DND-41 (cell line): ENCODE measurements around the gene EIF4ENIF1.

Experiments used
- EZH2 ChIP-seq: IDR thresholded peaks from 3 replicates; pipeline ENCODE4 v1.6.1; 2012; ENCODE audit warnings: borderline replicate concordance, low read depth, mild to moderate bottlenecking, moderate library complexity, low read length, inconsistent platforms; ENCODE audit not compliant: severe bottlenecking
- TF ChIP-seq, protein P1 (sequence below): IDR thresholded peaks from 2 replicates; pipeline ENCODE4 v1.5.1; 2012; ENCODE audit warnings: borderline replicate concordance, low read length, moderate library complexity, mild to moderate bottlenecking; ENCODE audit not compliant: poor library complexity, severe bottlenecking; ENCODE audit errors: extremely low read depth

DNA sequence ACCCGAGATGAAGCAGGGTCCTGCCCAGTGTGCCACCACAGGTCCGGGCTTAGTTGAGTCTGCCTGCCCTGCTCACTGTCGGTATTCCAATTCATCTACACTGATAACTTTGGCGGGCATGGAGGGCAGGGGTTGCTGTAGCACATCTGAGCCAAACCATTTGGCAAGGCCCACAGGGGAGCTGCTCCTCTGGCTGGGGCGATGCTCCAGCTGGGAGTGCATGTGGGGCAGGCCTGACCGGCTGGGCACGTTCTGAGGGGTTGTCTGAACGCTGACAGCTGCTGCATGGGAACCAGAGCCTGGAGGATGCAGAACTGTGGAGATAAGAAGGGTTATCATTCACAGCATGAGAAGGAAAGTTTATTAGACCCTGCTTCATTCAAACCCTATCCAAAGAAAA lies 49.8 kb downstream of the EIF4ENIF1 start:
- TF ChIP-seq, protein P1, sequence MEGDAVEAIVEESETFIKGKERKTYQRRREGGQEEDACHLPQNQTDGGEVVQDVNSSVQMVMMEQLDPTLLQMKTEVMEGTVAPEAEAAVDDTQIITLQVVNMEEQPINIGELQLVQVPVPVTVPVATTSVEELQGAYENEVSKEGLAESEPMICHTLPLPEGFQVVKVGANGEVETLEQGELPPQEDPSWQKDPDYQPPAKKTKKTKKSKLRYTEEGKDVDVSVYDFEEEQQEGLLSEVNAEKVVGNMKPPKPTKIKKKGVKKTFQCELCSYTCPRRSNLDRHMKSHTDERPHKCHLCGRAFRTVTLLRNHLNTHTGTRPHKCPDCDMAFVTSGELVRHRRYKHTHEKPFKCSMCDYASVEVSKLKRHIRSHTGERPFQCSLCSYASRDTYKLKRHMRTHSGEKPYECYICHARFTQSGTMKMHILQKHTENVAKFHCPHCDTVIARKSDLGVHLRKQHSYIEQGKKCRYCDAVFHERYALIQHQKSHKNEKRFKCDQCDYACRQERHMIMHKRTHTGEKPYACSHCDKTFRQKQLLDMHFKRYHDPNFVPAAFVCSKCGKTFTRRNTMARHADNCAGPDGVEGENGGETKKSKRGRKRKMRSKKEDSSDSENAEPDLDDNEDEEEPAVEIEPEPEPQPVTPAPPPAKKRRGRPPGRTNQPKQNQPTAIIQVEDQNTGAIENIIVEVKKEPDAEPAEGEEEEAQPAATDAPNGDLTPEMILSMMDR, result no peak
- TF ChIP-seq EZH2, result no peak
